ENCODE results near the gene ARL5B.

Gene ARL5B

DNA sequence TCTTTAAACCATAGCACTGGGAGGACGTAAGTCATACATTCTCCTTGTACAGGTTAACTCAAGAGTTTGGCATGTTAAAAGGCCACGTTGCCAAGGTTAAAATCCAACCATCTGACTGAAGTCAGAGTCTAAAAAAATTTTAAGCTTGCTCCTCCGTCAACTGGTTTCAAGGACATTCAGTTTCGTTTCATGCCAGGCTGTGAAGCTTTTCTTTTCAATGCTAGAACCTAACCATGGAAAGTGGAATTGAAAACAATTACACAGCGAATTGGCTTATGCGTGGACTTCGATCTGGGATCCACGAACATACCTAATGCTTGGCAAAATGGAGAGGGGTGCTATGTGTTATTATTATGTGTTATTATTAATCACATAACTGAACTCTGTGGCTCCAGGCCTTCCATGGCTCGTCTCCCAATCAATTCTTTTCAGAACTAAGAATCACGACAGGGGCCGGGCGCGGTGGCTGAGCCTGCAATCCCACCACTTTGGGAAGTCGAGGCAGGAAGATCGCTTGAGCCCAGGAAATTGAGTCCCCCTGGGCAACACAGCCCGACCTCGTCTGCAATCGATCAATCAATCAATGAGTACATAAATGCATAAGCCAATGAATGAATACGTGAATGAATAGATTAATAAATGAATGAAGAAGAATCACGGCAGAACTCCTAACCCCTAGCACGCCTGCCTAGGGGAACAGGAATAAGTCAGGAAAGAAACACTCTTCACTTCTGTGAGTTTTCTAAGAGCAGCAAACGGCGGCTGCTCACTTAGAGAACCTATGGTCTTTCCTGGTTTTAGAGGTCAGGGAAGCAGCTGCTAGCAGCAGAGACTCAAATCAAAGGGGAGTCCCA, 733 bp upstream of the ARL5B start:
- peak; percentile 42 for DNase-seq (ENCODE audit: low spot score)

DNA sequence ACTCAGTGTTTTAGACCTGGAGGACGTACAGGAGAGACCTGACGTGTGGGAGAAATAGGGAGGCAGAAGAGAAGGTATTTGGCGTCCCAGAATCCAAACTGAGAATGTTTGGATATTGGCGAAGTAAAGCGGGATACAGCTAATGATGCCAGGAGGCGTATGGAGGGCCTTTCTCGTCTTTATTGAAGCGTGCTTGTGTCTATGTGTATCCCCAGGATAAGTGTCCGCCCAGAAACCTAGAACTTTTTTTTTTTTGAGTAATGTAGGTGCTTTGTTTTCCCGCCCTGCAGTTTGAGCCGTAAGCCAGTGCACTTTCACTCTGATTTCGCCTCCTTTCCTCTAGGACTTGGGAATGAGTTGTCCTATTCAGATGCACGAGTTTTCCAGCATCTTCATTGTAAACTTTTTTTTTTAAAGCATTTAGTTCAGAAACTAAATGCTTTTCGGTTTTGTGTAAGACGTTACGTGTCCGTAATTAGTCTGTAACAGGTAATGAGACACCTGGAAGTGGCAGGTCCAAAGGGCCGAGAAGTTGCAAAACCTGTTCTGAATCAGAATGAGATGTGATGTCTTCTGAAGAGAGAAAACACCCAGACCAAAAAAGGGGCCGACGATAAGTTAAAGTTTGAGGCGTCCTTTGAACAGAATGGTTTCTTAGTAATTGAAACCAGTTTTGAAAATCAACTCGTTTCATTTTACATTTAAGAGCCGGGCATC, 746 bp downstream of the ARL5B start:
- peak; percentile 76 for DNase-seq (ENCODE audit: low spot score)

- no peak for DNase-seq (ENCODE audit: low spot score)
Measured at GRCh38 chr10:18660816-18661431, 1.7 kb downstream of the ARL5B start.

DNA sequence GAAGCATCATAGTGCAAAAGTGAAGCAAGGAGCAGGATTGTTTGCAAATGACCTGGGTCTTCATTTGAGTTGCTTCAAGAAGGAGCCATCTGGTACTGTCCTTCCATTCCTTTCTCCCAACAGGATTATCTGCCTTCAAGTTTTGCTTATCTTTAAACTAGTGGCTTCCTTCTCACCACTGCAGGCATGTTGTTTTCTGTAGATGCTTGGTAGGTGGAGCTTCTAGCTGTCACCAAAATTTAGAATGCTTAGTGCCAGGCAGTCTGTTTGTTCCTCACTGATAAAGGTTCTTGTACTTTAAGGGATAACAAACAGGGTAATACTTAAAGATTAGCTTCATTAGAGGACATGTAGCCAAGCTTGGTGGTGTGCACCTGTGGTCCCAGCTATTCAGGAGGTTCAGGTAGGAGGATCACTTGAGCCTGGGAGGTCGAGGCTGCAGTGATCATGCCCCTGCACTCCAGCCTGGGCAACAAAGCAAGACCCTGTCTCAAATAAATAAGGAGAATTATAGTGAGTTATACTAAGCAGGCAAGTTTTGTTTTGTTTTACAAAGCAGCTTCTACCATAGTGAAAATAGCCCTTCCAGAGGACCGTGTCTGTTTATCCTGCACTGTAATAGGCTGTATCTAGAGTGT, 5.7 kb downstream of the ARL5B start:
- no peak for DNase-seq (ENCODE audit: low spot score)

GRCh38 chr10:18665815-18666558, 6.8 kb downstream of the ARL5B start:
- no peak for DNase-seq (ENCODE audit: low spot score)

- DNase-seq (ENCODE audit: low spot score) = peak; percentile 47
Measured at GRCh38 chr10:18666810-18667209, 7.6 kb downstream of the ARL5B start.

DNA sequence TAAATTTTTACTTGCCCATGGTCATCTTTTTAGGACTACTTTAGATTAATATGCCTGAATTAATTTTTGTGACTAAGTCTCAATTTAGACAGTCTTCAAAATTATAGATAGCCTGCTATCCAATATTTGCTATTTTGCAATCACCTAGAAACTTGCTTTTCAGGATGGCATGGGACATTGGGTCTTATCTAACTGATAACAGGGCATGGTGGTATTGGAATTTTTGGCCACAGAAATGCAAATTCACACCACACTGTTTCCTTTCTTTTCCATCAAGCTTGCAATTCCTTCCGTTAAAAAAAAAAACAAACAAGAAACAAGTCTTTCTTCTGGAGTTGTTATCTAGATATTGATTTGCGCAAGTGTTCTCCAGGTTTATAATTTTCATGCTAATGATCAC, 8.8 kb downstream of the ARL5B start:
- DNase-seq (ENCODE audit: low spot score) = no peak

DNA sequence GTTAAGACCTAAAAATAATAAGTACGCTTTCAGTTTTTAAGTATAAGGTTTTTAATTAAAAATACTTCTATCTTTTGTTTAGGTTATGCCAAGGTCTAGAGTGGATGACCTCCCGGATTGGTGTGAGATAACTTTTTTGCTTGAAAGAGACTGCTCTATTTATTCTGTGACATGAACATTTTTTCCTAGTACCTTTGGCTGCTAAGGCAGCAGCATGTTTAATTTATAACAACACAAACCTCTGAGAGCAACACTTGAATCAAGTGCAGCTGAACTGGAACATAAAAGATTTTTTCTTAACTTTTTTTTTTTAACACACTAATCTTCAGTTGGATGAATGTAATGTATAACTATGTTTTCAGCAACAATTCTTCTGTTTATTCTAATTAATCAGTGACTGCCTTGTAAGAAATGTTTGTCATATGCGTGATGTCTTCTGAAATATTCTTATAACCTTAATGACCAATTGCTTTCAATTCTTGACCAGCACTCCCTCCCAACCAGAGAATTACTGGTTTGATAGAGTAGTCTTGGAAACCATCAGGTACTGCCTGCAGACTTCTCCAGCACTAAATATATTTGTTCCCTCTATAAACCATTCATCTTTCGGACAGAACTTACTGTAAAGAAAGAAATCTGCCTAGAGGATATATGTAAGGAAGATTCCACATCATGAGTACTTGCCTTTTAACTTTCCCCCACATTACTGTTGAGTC, 16.0 kb downstream of the ARL5B start:
- DNase-seq (ENCODE audit: low spot score) = no peak

GRCh38 chr10:18680754-18681153, 21.5 kb downstream of the ARL5B start:
- no peak for DNase-seq (ENCODE audit: low spot score)

DNA sequence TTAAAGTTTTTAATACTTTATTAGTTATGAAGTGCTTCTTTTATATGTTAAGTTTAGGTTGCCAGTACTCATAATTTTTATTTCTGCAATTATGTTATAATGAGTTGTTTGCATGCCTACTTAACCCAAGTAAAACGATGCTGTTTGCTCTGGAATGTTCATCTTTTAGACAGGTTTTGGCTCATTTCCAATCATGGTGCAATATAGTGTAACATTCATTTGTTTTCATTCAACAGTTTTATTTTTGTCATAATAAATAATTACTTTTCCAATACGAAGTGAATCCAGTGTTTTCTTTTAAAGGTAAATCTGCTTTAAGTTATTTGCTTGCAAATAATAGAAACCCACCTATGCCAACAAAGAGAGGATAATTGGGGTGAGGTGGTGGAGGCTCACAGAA, 22.1 kb downstream of the ARL5B start:
- DNase-seq (ENCODE audit: low spot score) = no peak

DNA sequence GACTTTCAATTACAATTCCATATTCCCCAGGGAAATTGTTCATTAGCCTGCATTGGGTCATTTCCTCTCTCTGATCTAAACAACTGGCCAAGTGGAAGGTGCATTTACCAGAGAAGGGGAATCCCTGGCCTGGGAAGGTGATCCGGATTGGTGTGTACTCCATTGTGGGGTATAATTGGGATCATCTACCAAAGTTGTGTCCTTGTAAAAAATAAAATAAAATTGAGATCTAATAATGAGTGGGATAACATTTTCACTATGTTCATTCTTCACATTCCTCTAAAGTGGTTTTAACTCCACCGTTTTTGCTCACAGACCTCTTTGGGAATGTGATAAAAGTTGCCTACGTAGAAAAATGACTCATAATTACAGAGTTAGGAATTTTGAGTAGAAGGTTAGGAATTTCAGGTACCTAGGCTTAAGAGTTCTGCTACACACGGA, 22.8 kb downstream of the ARL5B start:
- no peak for DNase-seq (ENCODE audit: low spot score)

- DNase-seq (ENCODE audit: low spot score) = peak; percentile 49
Measured at GRCh38 chr10:18683427-18683826, 24.2 kb downstream of the ARL5B start.

DNA sequence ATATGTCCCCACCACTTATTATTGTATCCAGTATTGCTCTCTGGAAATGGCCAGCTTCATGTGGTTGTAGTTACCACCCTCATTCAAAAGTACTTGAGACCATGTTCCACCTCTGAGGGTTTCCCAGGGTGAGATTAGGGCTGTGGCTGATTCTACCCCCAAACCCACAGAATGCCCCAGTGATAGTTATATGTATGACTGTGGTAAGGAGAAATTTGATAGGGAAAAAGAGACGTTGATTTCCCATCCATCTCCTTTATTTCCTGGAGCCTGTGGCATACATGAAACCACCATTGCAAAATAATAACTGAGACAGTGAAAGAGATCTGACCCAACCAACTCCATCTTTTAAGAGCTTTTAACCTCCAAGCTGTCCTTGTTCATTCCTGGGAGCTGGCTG, 25.2 kb downstream of the ARL5B start:
- DNase-seq (ENCODE audit: low spot score) = no peak

DNA sequence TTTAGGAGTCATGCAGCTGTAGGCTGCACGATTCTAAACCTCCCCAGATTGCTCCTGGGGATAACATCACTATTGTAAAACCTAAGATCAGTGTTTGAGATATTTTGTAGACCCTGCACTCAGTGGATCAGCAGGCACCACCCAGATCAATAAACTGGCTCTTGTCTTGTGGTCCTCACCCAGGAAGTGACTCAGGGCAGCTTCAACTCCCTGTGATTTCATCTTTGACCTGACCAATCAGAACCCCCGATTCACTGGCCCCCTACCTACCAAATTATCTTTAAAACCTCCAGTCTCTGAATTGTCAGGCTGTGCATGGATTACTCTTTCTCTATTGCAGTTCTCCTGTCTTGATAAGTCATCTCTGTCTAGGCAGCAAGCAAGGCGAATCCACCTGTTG, 25.7 kb downstream of the ARL5B start:
- no peak for DNase-seq (ENCODE audit: low spot score)

- no peak for DNase-seq (ENCODE audit: low spot score)
Measured at GRCh38 chr10:18685555-18685954, 26.3 kb downstream of the ARL5B start.

DNA sequence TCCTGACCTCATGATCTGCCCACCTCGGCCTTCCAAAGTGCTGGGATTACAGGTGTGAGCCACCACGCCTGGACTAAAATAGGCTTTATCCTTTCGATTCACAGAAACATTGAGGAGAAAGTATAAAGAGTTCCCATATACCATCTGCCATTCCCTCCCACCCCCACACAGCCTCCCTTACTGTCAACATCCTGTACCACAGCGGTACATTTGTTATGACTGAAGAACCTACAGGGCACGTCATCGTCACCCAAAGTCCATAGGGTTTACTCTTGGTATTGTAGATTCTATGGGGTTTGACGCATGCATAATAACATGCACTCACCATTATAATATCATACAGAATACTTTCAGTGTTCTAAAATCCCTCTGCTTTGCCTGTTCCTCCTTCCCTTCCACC, 28.0 kb downstream of the ARL5B start:
- DNase-seq (ENCODE audit: low spot score) = no peak

GRCh38 chr10:18687706-18688105, 28.5 kb downstream of the ARL5B start:
- no peak for DNase-seq (ENCODE audit: low spot score)

DNA sequence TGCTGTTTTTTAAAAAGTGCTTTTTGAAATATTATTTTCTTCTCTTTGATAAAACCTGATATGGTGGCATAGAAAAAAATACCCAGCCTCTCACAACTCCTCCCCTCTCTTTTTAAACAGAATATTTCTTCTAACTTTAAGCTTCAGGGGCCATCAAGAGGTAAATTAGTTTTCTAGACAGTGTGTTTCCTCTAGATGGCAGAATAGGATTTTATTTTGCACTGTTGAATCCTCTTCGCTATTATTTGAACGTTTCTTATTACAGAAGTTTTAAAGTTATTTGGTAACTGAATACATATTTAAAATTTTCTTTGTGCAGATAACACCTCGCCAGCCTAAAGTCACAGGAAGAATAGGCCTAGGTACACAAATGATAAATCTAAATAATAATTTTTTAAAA, 30.3 kb downstream of the ARL5B start:
- DNase-seq (ENCODE audit: low spot score) = peak; percentile 61

- DNase-seq (ENCODE audit: low spot score) = no peak
Measured at GRCh38 chr10:18690541-18690940, 31.3 kb downstream of the ARL5B start.

GRCh38 chr10:18699849-18700840, 40.9 kb downstream of the ARL5B start:
- no peak for DNase-seq (ENCODE audit: low spot score)

All from RKO (cell line).